Lower leg skin (tissue), 3 donors: ENCODE data around the gene BBIP1.

ENCODE experiments used
- CTCF ChIP-seq, 3 donors: fragments of 450-650 bp; IDR thresholded peaks; one replicate each; pipeline ENCODE4 v1.5.1; 2016; ENCODE audit warnings: antibody characterized with exemption in 3 of 3, mild to moderate bottlenecking in 3 of 3, moderate library complexity in 2 of 3
- POLR2A ChIP-seq, 2 donors: fragments of 450-650 bp; IDR thresholded peaks; one replicate each; pipeline ENCODE4 v1.6.1; 2016 to 2017; ENCODE audit warnings: antibody characterized with exemption in 2 of 2, mild to moderate bottlenecking in 1 of 2, moderate library complexity in 1 of 2

DNA sequence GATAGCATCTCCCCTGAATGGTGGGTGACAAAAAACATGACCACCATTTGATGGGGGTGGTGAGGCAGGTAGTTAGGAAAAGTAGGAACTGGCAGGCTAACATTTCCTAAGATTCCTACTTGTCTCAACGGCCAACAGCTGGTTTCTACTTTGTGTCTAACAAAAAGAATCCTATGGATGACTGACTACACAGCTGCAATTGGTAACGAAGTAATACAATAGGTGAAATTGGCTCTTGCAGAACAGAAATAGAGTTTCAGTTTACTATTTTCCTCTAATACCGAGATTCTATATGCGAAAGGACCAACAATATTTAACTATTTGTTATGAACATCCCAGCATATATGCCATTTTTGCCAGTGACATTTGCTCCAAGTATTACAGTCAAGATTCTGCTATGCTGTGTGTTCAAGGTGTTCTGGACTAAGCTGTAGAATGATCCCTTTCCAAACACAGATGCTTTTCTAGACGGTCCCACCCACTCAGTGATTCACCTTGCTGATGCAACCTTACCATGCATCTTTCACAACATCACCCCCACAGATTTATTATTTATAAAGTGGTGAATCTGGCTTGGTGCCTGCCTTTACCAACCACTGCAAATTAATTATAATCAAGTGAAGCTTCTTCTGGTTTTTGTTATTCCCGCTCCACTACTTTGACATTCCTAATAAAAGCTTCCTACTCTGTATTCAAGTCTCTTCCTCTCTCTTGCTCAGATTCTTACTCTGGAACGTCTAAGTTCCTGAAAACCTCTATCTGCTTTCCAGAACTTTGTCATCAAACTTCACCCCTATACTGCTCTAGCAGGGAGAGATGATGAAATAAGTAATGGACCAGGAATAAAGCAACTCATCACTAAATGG lies 16.8 kb downstream of the BBIP1 start:
- TF ChIP-seq CTCF (IDR thresholded peaks at IDR 0.05) (no peak), POLR2A (IDR thresholded peaks at IDR 0.05) (no peak)
